Loucy (cell line): ENCODE results near the gene PMFBP1.

Experiments used
- H2AFZ ChIP-seq: fragments of 200-600 bp; sonication (generic); 2 replicates; pipeline ENCODE4 v1.6.0; 2016; ENCODE audit warnings: antibody characterized with exemption, mild to moderate bottlenecking, low read length, moderate library complexity
- H3F3A ChIP-seq: fragments of 200-600 bp; 2 replicates; pipeline ENCODE4 v1.6.0; 2016; ENCODE audit warnings: antibody characterized with exemption, low read depth, mild to moderate bottlenecking
- H3K27me3 ChIP-seq: fragments of 200-600 bp; sonication (generic); 2 replicates; pipeline ENCODE4 v1.6.1; 2014; ENCODE audit warnings: low read length, mild to moderate bottlenecking; ENCODE audit not compliant: insufficient read depth, poor library complexity, severe bottlenecking
- H3K36me3 ChIP-seq: fragments of 200-600 bp; sonication (generic); 2 replicates; pipeline ENCODE4 v1.6.1; 2016; ENCODE audit warnings: low read length; ENCODE audit not compliant: insufficient read depth
- H3K4me1 ChIP-seq: fragments of 200-600 bp; sonication (generic); 2 replicates; pipeline ENCODE4 v1.5.1; 2014; ENCODE audit warnings: low read length, mild to moderate bottlenecking; ENCODE audit not compliant: insufficient read depth, poor library complexity, severe bottlenecking
- H3K4me2 ChIP-seq: fragments of 200-600 bp; sonication (generic); 2 replicates; pipeline ENCODE4 v1.6.0; 2014; ENCODE audit warnings: antibody characterized with exemption, low read length, low read depth, mild to moderate bottlenecking; ENCODE audit not compliant: poor library complexity, severe bottlenecking
- H3K4me3 ChIP-seq: fragments of 200-600 bp; sonication (generic); 2 replicates; pipeline ENCODE4 v1.5.1; 2014; ENCODE audit warnings: low read length, mild to moderate bottlenecking, mixed read lengths; ENCODE audit not compliant: poor library complexity, severe bottlenecking
- H3K79me2 ChIP-seq: fragments of 200-600 bp; sonication (generic); 2 replicates; pipeline ENCODE4 v1.6.1; 2014; ENCODE audit warnings: low read length; ENCODE audit not compliant: insufficient read depth
- H3K9ac ChIP-seq: fragments of 200-600 bp; sonication (generic); 2 replicates; pipeline ENCODE4 v1.6.0; 2014; ENCODE audit warnings: mild to moderate bottlenecking, low read depth, low read length, moderate library complexity; ENCODE audit not compliant: poor library complexity, severe bottlenecking
- H3K9me2 ChIP-seq: fragments of 200-600 bp; sonication (generic); replicated peaks from 2 replicates; pipeline ENCODE4 v1.6.1; 2016; ENCODE audit warnings: low read depth, low read length, mixed read lengths
- H3K9me3 ChIP-seq: fragments of 200-600 bp; sonication (generic); 2 replicates; pipeline ENCODE4 v1.6.1; 2014; ENCODE audit warnings: mild to moderate bottlenecking, antibody characterized with exemption, low read length, low read depth; ENCODE audit not compliant: insufficient read depth
- H4K20me1 ChIP-seq: fragments of 200-600 bp; sonication (generic); 2 replicates; pipeline ENCODE4 v1.6.0; 2014; ENCODE audit warnings: antibody characterized with exemption, low read length, mild to moderate bottlenecking; ENCODE audit not compliant: insufficient read depth, poor library complexity, severe bottlenecking
- EZH2phosphoT487 ChIP-seq: fragments of 200-600 bp; IDR thresholded peaks from 2 replicates; pipeline ENCODE4 v1.6.1; 2018; ENCODE audit warnings: antibody characterized with exemption, mild to moderate bottlenecking, moderate library complexity, borderline replicate concordance
- TF ChIP-seq, protein P1 (sequence below): fragments of 200-600 bp; sonication (generic); conservative IDR thresholded peaks from 2 replicates; pipeline ENCODE4 v1.5.1; 2014; ENCODE audit warnings: mild to moderate bottlenecking, antibody characterized with exemption, low read length

The PMFBP1 gene, protein sequence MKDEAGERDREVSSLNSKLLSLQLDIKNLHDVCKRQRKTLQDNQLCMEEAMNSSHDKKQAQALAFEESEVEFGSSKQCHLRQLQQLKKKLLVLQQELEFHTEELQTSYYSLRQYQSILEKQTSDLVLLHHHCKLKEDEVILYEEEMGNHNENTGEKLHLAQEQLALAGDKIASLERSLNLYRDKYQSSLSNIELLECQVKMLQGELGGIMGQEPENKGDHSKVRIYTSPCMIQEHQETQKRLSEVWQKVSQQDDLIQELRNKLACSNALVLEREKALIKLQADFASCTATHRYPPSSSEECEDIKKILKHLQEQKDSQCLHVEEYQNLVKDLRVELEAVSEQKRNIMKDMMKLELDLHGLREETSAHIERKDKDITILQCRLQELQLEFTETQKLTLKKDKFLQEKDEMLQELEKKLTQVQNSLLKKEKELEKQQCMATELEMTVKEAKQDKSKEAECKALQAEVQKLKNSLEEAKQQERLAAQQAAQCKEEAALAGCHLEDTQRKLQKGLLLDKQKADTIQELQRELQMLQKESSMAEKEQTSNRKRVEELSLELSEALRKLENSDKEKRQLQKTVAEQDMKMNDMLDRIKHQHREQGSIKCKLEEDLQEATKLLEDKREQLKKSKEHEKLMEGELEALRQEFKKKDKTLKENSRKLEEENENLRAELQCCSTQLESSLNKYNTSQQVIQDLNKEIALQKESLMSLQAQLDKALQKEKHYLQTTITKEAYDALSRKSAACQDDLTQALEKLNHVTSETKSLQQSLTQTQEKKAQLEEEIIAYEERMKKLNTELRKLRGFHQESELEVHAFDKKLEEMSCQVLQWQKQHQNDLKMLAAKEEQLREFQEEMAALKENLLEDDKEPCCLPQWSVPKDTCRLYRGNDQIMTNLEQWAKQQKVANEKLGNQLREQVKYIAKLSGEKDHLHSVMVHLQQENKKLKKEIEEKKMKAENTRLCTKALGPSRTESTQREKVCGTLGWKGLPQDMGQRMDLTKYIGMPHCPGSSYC

DNA sequence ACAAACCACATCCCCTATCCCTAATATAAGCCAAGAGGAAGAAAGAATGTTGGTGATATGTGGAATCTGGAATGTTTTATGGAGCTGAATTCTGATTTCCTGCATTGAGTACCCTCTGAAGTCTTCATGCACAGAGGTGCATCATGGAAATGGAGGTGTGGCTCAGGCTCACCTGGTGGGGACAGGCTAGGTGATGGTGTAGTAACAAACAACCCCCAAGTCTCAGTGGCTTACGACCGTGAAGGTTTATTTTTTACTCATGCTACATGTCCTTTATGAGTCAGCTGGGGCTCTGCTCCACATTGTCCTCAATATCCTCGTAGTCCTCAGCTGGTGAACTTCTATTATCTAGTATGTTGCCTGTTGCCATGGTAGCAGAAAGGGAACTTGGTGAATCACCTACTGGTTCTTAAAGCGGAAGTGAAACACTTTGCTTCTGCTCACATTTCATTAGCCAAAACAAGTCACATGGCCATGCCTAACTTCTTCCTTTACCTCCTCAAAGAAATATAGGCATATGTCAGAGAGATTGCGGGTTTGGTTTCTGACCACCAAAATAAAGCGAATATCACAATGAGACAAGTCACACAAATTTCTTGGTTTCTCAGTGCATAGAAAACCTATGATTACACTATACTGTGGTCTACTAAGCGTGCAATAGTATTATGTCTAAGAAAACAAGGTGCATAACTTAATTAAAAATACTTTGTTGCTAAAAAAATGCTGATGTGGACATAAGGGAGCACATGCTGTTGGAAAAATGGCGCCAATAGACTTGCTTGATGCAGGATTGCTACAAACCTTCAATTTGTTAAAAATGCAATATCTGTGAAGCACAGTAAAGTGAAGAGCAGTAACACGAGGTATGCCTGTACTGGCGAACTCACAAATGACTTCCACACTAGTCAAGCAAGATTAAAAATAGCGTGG, at the start of gene PMFBP1:
TSS of gene PMFBP1 (minus strand) at position 51 of the 930 bp plus-strand sequence. CDS start 947 bp downstream, outside the sequence.
- no peak within 1 kb of the TSS for H2AFZ ChIP-seq
- H3K36me3 ChIP-seq, result no peaks in the 10 kb centered on the region
- no peaks in the 10 kb centered on the region for H3K27me3 ChIP-seq
- H4K20me1 ChIP-seq, result no peaks in the 10 kb centered on the region
- TF ChIP-seq, protein P1, sequence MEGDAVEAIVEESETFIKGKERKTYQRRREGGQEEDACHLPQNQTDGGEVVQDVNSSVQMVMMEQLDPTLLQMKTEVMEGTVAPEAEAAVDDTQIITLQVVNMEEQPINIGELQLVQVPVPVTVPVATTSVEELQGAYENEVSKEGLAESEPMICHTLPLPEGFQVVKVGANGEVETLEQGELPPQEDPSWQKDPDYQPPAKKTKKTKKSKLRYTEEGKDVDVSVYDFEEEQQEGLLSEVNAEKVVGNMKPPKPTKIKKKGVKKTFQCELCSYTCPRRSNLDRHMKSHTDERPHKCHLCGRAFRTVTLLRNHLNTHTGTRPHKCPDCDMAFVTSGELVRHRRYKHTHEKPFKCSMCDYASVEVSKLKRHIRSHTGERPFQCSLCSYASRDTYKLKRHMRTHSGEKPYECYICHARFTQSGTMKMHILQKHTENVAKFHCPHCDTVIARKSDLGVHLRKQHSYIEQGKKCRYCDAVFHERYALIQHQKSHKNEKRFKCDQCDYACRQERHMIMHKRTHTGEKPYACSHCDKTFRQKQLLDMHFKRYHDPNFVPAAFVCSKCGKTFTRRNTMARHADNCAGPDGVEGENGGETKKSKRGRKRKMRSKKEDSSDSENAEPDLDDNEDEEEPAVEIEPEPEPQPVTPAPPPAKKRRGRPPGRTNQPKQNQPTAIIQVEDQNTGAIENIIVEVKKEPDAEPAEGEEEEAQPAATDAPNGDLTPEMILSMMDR, result no peak
- no peak for TF ChIP-seq EZH2phosphoT487
- H3K4me2 ChIP-seq, result no peak within 1 kb of the TSS
- H3K9me3 ChIP-seq, result no peaks in the 10 kb centered on the region
- H3K79me2 ChIP-seq, result no peaks in the 10 kb centered on the region
- H3K9me2 ChIP-seq, result no peaks in the 10 kb centered on the region
- no peaks in the 10 kb centered on the region for H3K4me1 ChIP-seq
- H3K9ac ChIP-seq, result no peak within 1 kb of the TSS
- H3K4me3 ChIP-seq, result no peak within 1 kb of the TSS
- no peaks in the 10 kb centered on the region for H3F3A ChIP-seq

DNA sequence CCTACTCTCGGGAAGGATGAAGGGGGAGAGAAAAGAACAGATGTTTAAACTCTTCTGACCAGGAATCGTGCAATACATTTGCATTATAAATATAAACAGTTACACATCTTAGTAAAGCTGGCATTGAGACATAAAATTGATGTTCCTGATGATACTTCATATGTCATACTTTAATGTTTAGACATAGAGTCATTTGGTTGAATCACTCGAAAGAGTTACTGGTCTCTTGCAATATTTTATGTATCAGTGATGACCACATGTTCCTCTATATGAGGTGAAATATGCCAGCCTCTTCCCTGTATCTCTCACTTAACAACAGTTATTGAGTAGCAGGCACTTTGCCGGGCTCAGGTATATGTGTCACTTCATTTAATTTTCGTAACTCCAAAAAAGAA, 49.7 kb upstream of the PMFBP1 start:
- Histone ChIP-seq H3K9me2 (no peaks in the 10 kb centered on the region), H3K36me3 (no peaks in the 10 kb centered on the region), H4K20me1 (no peaks in the 10 kb centered on the region), H3K9ac (no peak overlapping the region), H2AFZ (no peak overlapping the region), H3K9me3 (no peaks in the 10 kb centered on the region), H3K79me2 (no peaks in the 10 kb centered on the region), H3F3A (no peaks in the 10 kb centered on the region), H3K27me3 (no peaks in the 10 kb centered on the region), H3K4me1 (no peaks in the 10 kb centered on the region), H3K4me3 (no peak overlapping the region), H3K4me2 (no peak overlapping the region)
- TF ChIP-seq EZH2phosphoT487, result no peak

DNA sequence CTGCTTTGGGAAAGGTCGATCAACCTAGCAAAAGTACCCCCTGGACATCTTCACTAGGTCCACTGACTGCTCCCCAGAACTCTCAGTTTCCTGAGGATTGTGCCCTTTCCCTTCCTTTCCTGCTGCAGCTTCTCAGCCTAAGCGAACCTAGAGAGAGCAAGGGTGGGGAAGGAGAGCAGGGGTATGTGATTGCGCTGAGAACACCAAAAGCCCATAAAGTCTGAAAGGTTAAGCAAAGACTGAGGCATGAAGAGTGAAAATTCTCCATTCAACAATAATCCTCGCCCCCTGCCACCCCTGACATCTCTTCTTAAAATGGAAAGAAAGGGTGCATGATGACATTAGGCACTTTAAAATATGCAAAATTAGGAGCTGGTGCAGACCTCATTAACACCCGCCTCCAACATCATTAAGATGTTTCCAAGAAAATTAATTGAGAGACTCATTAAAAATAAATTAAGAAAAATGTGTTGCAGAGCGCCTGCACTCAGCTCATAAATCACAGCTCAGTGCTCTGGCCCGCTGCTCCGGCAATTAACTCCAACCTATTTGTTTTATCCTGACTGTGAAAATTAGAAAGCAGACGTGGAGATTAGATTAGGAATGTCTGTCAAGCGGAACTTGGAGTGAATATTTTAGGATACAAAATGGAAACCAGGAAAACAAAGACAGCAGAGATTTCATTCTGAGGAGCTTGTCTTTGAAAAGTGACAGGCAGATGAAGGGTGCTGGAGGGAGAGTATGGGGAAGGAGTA, 49.1 kb upstream of the PMFBP1 start:
- no peak overlapping the region for H2AFZ ChIP-seq
- no peak for TF ChIP-seq EZH2phosphoT487
- TF ChIP-seq, protein P1, result no peak
- no peaks in the 10 kb centered on the region for H3K36me3 ChIP-seq
- H3K9me3 ChIP-seq, result no peaks in the 10 kb centered on the region
- H3K27me3 ChIP-seq, result no peaks in the 10 kb centered on the region
- no peaks in the 10 kb centered on the region for H3K4me1 ChIP-seq
- H4K20me1 ChIP-seq, result no peaks in the 10 kb centered on the region
- no peaks in the 10 kb centered on the region for H3F3A ChIP-seq
- no peak overlapping the region for H3K4me3 ChIP-seq
- H3K79me2 ChIP-seq, result no peaks in the 10 kb centered on the region
- no peak overlapping the region for H3K9ac ChIP-seq
- no peak overlapping the region for H3K4me2 ChIP-seq
- H3K9me2 ChIP-seq, result no peaks in the 10 kb centered on the region
